IMR-90 (cell line): ENCODE measurements around the gene NT5E. TPM values are rescaled to one million over a fixed set of nuclear protein-coding genes. Genes with fewer than 3 reads are reported as not detected.
A peak's percentile ranks its signal among the peaks of the same experiment; 100 is the strongest.

Experiments
- ATAC-seq: fragments of 200-7000 bp; cut with Tn5 transposase; 2 replicates; pipeline ENCODE4 v1.9.1; 2020; ENCODE audit warnings: low read depth, mild to moderate bottlenecking, moderate library complexity
- BruUV-seq: library from RNA; stranded (reverse); fragments of 400-500 nt; replicated peaks from 2 replicates; lab custom pipeline; 2021; lab: Mats Ljungman, UMichigan
- CTCF ChIA-PET: fragments of 300-600 bp; formaldehyde crosslinking; extraction: SDS; loops from one replicate; lab custom pipeline; 2021; ENCODE audit warnings: antibody characterized with exemption; lab: Yijun Ruan, JAX
- POLR2A ChIA-PET: fragments of 300-600 bp; sonication (Branson Sonifier 250); formaldehyde crosslinking; loops from one replicate; lab custom pipeline; 2022; ENCODE audit warnings: antibody characterized with exemption; ENCODE audit not compliant: unreplicated experiment; lab: Charles Lee
- DNase-seq: peaks from one replicate; pipeline ENCODE4 v3.0.0; 2013
- H2AFZ ChIP-seq: replicated peaks from 2 replicates; pipeline ENCODE3; 2013; ENCODE audit warnings: low read length, mild to moderate bottlenecking; ENCODE audit not compliant: poor library complexity
- H2AK5ac ChIP-seq: 2 replicates; pipeline ENCODE4 v1.6.1; 2013; ENCODE audit warnings: low read depth, low read length, inconsistent platforms
- H2AK9ac ChIP-seq: replicated peaks from 2 replicates; pipeline ENCODE3; 2013; ENCODE audit warnings: mild to moderate bottlenecking, low read depth, low read length, moderate library complexity; ENCODE audit not compliant: poor library complexity
- H2BK120ac ChIP-seq: 2 replicates; pipeline ENCODE4 v1.6.1; 2013; ENCODE audit warnings: low read depth, low read length, inconsistent platforms
- H2BK15ac ChIP-seq: 3 replicates; pipeline ENCODE4 v1.6.1; 2013; ENCODE audit warnings: low read depth, low read length, inconsistent platforms
- H2BK20ac ChIP-seq: 2 replicates; pipeline ENCODE4 v1.6.1; 2013; ENCODE audit warnings: low read depth, mild to moderate bottlenecking, inconsistent platforms, low read length, moderate library complexity
- H2BK5ac ChIP-seq: 2 replicates; pipeline ENCODE4 v1.6.1; 2013; ENCODE audit warnings: mild to moderate bottlenecking, low read depth, low read length, inconsistent platforms; ENCODE audit not compliant: poor library complexity, severe bottlenecking
- H3K14ac ChIP-seq: replicated peaks from 2 replicates; pipeline ENCODE4 v1.6.1; 2013; ENCODE audit warnings: low read depth, low read length, inconsistent platforms
- H3K18ac ChIP-seq: 2 replicates; pipeline ENCODE4 v1.6.1; 2013; ENCODE audit warnings: low read depth, low read length, control low read depth
- H3K23ac ChIP-seq: 2 replicates; pipeline ENCODE4 v1.6.1; 2013; ENCODE audit warnings: low read depth, low read length, inconsistent platforms
- H3K27ac ChIP-seq: 2 replicates; pipeline ENCODE4 v1.5.1; 2013; ENCODE audit warnings: mild to moderate bottlenecking, control low read depth, low read length; ENCODE audit not compliant: insufficient read depth
- H3K27me3 ChIP-seq: 2 replicates; pipeline ENCODE4 v1.6.1; 2013; ENCODE audit warnings: low read length; ENCODE audit not compliant: control insufficient read depth, insufficient read depth
- H3K36me3 ChIP-seq: 2 replicates; pipeline ENCODE4 v1.6.1; 2013; ENCODE audit warnings: low read length, mixed read lengths; ENCODE audit not compliant: control insufficient read depth, insufficient read depth
- H3K4ac ChIP-seq: 2 replicates; pipeline ENCODE4 v1.6.1; 2013; ENCODE audit warnings: low read depth, low read length, inconsistent platforms
- H3K4me1 ChIP-seq: 2 replicates; pipeline ENCODE4 v1.6.1; 2013; ENCODE audit warnings: low read length, mixed read lengths; ENCODE audit not compliant: control insufficient read depth, insufficient read depth
- H3K4me2 ChIP-seq: 2 replicates; pipeline ENCODE4 v1.6.1; 2013; ENCODE audit warnings: low read depth, mild to moderate bottlenecking, control low read depth, low read length, moderate library complexity
- H3K4me3 ChIP-seq: 2 replicates; pipeline ENCODE4 v1.5.1; 2013; ENCODE audit warnings: low read depth, mild to moderate bottlenecking, control low read depth, low read length, moderate library complexity; ENCODE audit not compliant: insufficient read depth
- H3K56ac ChIP-seq: 2 replicates; pipeline ENCODE4 v1.6.1; 2013; ENCODE audit warnings: low read length, inconsistent platforms; ENCODE audit not compliant: insufficient read depth; ENCODE audit errors: extremely low read depth
- H3K79me1 ChIP-seq, 2 experiments: 2 replicates each; pipeline ENCODE4 v1.6.1; 2013; ENCODE audit warnings: low read length in 2 of 2, inconsistent platforms in 1 of 2, low read depth in 1 of 2
- H3K9ac ChIP-seq: 2 replicates; pipeline ENCODE4 v1.6.1; 2013; ENCODE audit warnings: low read depth, low read length, control low read depth
- H3K9me1 ChIP-seq: 2 replicates; pipeline ENCODE4 v1.6.1; 2013; ENCODE audit warnings: low read length, inconsistent platforms; ENCODE audit not compliant: insufficient read depth
- H3K9me3 ChIP-seq: 2 replicates; pipeline ENCODE4 v1.6.1; 2013; ENCODE audit warnings: low read length; ENCODE audit not compliant: control insufficient read depth, insufficient read depth
- H4K20me1 ChIP-seq: 2 replicates; pipeline ENCODE4 v1.6.1; 2013; ENCODE audit warnings: low read length, inconsistent platforms; ENCODE audit not compliant: insufficient read depth
- H4K5ac ChIP-seq: 2 replicates; pipeline ENCODE4 v1.6.1; 2013; ENCODE audit warnings: mild to moderate bottlenecking, low read depth, low read length, control low read depth
- H4K8ac ChIP-seq, 2 experiments: 2 replicates each; pipeline ENCODE4 v1.6.1; 2013; ENCODE audit warnings: low read depth in 2 of 2, low read length in 2 of 2, control low read depth in 1 of 2, inconsistent platforms in 1 of 2
- H4K91ac ChIP-seq: 2 replicates; pipeline ENCODE4 v1.6.1; 2013; ENCODE audit warnings: low read depth, low read length, inconsistent platforms; ENCODE audit not compliant: insufficient read depth
- BHLHE40 ChIP-seq: fragments of 150-350 bp; IDR thresholded peaks from 2 replicates; pipeline ENCODE4 v1.6.1; 2016; ENCODE audit warnings: mild to moderate bottlenecking, low read depth, low read length
- CTCF ChIP-seq: conservative IDR thresholded peaks from 2 replicates; pipeline ENCODE4 v1.5.1; 2012; ENCODE audit warnings: mild to moderate bottlenecking, low read depth, low read length, improper control_type of control experiment
- MAZ ChIP-seq: IDR thresholded peaks from 2 replicates; pipeline ENCODE4 v1.6.1; 2012; ENCODE audit warnings: low read depth, mild to moderate bottlenecking, low read length, improper control_type of control experiment, moderate library complexity, borderline replicate concordance
- POLR2A ChIP-seq: IDR thresholded peaks from 2 replicates; pipeline ENCODE4 v1.6.1; 2012; ENCODE audit warnings: mild to moderate bottlenecking, low read depth, low read length
- RAD21 ChIP-seq: IDR thresholded peaks from 2 replicates; pipeline ENCODE4 v1.6.1; 2012; ENCODE audit warnings: low read length, improper control_type of control experiment
- WGBS, 2 experiments: methylation state at CpG; one replicate each; pipeline versions ENCODE4 v1.1.5 to v1.1.7; 2013; ENCODE audit warnings: missing lambda C conversion rate in 2 of 2; ENCODE audit not compliant: insufficient read length in 1 of 2; ENCODE audit errors: extremely low coverage in 2 of 2; 5-methylcytosine and 5-hydroxymethylcytosine counted together
- dilution Hi-C: fragments of 300-500 bp; cut with HindIII; formaldehyde crosslinking; loops from one replicate; pipeline ENCODE4 v1.14.3; 2018; ENCODE audit warnings: low sequenced_read_pairs; ENCODE audit not compliant: unreplicated experiment
- in situ Hi-C: fragments of 300-500 bp; cut with MboI; formaldehyde crosslinking; loops from 3 replicates; pipeline ENCODE4 v1.14.3; 2019; ENCODE audit warnings: low sequenced_read_pairs, inconsistent platforms, mixed read lengths
- intact Hi-C: fragments of 100-400 bp; cut with micrococcal nuclease; formaldehyde crosslinking; loops from 2 replicates; pipeline ENCODE4 v1.10.0; 2022
- polyA plus RNA-seq, 3 experiments: library from polyadenylated mRNA; depleted of rRNA; stranded (reverse); fragments of >200 nt; gene quantifications; 2 replicates each; pipeline ENCODE4 v1.2.3, GENCODE V29; 2012; ENCODE audit warnings: low replicate concordance in 1 of 3
- total RNA-seq: library from RNA; depleted of rRNA; stranded (reverse); fragments of >200 nt; gene quantifications from 2 replicates; pipeline ENCODE4 v1.2.3, GENCODE V29; 2012

Gene NT5E
- total and polyA plus RNA-seq, 2 of the 4 experiments (the other 2 are of a cell fraction): 153 to 280 TPM

GRCh38 chr6:85449388-85449817 is 480 bp upstream of the NT5E start:
- CTCF ChIA-PET: interaction anchor here (0.6 to 1.8 kb wide), 4 partner anchors 34 to 94 kb away, joined by 3 to 12 read pairs (median 6); no protein-coding TSS in a partner anchor
- peaks cover 16% of the 10 kb centered on the region for H3K9me1 ChIP-seq
- H3K18ac ChIP-seq: peak overlapping the region; percentile 87
- peak overlapping the region; percentile 97 for H2BK5ac ChIP-seq
- H2AK5ac ChIP-seq: no peak overlapping the region
- H3K56ac ChIP-seq: peak overlapping the region; percentile 76
- H4K8ac ChIP-seq: peak overlapping the region; percentile 61; a peak in 3 of 4 replicates
- peak overlapping the region; percentile 98 for H3K23ac ChIP-seq
- H3K9me3 ChIP-seq: no peaks in the 10 kb centered on the region
- 0% methylated on average over 11 of the region's 24 CpGs; no CpG with 5 or more reads in 1 of the 2 experiments for WGBS, 2 experiments
- peak overlapping the region; percentile 80 for H3K14ac ChIP-seq
- H2BK15ac ChIP-seq: peak overlapping the region; percentile 89; the same call in 1 of the 3 replicates
- DNase-seq: peak; percentile 85
- dilution Hi-C loops: no loop called here
- H3K27me3 ChIP-seq: no peaks in the 10 kb centered on the region
- peak overlapping the region; percentile 88 for H2AFZ ChIP-seq
- ATAC-seq: peak; percentile 66
- H3K4me3 ChIP-seq: peak overlapping the region; percentile 97
- intact Hi-C loops: loop anchor here (1.0 to 2.0 kb wide), 4 partner anchors 27 to 94 kb away; no protein-coding TSS in a partner anchor
- in situ Hi-C loops: loop anchor here (5.0 kb wide), 1 partner anchor 42 kb away; no protein-coding TSS in a partner anchor
- H4K91ac ChIP-seq: peak overlapping the region; percentile 30
- peak; percentile 13; the same call in 1 of the 2 replicates for TF ChIP-seq RAD21
- no peak for TF ChIP-seq MAZ
- TF ChIP-seq POLR2A: peak; percentile 86
- no peak for TF ChIP-seq CTCF
- TF ChIP-seq BHLHE40: peak; percentile 71; the same call in 1 of the 2 replicates
- H2BK20ac ChIP-seq: no peak overlapping the region; the same call in 1 of the 2 replicates
- H4K20me1 ChIP-seq: peaks cover 21% of the 10 kb centered on the region
- H3K27ac ChIP-seq: peak overlapping the region; percentile 92
- H3K36me3 ChIP-seq: peaks cover 3% of the 10 kb centered on the region; the same call in 1 of the 2 replicates
- H3K4me1 ChIP-seq: peaks cover 26% of the 10 kb centered on the region
- peak overlapping the region; percentile 86 for H2BK120ac ChIP-seq
- peak overlapping the region; percentile 93 for H3K9ac ChIP-seq
- H4K5ac ChIP-seq: peak overlapping the region; percentile 73
- POLR2A ChIA-PET: interaction anchor here (0.9 to 3.8 kb wide), 6 partner anchors 9 to 195 kb away, joined by 3 to 40 read pairs (median 4); no protein-coding TSS in a partner anchor
- no TSS peak for BruUV-seq
- peak overlapping the region; percentile 83 for H2AK9ac ChIP-seq
- peak overlapping the region; percentile 76 for H3K4ac ChIP-seq
- H3K4me2 ChIP-seq: peak overlapping the region; percentile 98
- H3K79me1 ChIP-seq: peaks cover 16 to 36% of the 10 kb centered on the region in 2 experiments
